GM18519 (cell line): ENCODE measurements around the gene FUT2.
"Not testable (repeated sequence)": the region's sequence is repeated elsewhere in the genome, so short reads cannot be mapped to it uniquely, and the experiment has no call there.

ENCODE experiments used
- ATAC-seq: cut with Tn5 transposase; IDR thresholded peaks from one replicate; pipeline ENCODE4 v1.9.1; 2021; ENCODE audit warnings: mild to moderate bottlenecking, moderate library complexity; ENCODE audit not compliant: unreplicated experiment, low FRiP score

The FUT2 gene

DNA sequence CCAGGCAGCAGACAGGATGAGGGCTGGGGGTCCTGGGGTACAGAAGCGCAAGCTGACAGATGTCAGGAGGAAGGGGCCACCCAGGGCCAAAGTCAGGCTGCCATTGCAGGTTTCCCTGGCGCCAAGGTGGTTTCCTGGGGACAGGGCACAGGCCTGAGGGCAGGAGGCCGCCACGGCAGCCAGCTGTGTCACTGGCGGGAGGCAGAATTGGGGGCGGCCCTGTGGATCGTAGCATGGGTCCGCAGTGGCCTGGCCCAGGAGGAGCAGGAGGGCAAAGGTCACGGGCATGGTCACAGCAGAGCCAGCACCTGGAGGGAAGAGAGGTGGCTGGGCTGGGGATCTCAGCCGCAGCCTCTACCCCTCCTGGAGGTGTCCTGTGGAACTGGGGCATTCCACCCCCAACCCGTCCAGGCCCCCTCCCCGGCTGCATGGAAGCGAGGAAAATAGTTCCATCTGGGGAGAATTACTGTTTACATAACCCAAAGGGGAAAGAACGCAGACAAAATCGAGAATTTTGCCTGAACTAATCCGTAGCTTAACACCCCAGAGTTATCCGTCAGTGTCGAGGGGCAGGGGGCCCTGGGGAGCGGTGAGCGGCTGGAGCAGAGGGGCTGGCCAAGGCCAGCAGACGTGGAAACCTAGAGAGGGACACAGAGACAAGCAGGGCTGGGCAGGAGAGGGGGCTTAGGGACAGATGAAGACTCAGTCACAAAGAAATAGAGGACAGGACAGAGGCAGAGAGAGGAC lies 24.9 kb upstream of the FUT2 start:
- ATAC-seq, result no peak

DNA sequence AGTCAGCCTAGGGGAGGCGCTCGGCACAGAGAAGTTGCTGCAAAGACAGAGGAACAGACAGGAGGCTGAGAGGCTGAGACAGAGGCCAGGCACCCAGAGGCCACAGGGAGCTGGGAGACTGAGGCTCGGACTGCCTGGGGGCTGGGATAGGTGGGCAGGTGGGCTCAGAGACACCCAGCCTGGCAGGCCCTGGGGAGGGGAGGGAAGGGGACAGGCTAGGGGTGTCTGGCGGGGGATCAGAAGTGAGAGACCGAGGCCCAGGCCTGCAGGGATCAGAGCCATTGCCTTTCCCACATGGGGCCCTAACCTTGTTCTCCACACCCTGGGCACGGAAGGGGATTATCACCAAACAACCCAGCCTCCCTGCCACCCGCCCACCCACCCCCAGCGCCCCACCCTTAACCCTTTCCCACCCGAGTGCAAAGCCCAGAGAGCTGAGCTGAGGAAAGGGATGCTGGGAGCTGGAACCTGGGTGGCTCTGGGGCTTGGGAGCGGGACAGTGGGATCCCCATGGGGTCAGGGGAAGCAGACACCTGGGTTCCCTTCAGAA lies 24.2 kb upstream of the FUT2 start:
- ATAC-seq, result no peak

- no peak for ATAC-seq
These were observed 22.8 kb upstream of the FUT2 start, which contains the start of gene NTN5 for GRCh38 chr19:48672994-48673393. Gene NTN5, minus strand, starts transcription at chr19:48673017. Its CDS starts 2,031 bp downstream, at chr19:48670986.

GRCh38 chr19:48673436-48674100 lies 22.2 kb upstream of the FUT2 start:
- no peak for ATAC-seq

GRCh38 chr19:48674216-48674809 lies 21.5 kb upstream of the FUT2 start:
- ATAC-seq, result no peak

DNA sequence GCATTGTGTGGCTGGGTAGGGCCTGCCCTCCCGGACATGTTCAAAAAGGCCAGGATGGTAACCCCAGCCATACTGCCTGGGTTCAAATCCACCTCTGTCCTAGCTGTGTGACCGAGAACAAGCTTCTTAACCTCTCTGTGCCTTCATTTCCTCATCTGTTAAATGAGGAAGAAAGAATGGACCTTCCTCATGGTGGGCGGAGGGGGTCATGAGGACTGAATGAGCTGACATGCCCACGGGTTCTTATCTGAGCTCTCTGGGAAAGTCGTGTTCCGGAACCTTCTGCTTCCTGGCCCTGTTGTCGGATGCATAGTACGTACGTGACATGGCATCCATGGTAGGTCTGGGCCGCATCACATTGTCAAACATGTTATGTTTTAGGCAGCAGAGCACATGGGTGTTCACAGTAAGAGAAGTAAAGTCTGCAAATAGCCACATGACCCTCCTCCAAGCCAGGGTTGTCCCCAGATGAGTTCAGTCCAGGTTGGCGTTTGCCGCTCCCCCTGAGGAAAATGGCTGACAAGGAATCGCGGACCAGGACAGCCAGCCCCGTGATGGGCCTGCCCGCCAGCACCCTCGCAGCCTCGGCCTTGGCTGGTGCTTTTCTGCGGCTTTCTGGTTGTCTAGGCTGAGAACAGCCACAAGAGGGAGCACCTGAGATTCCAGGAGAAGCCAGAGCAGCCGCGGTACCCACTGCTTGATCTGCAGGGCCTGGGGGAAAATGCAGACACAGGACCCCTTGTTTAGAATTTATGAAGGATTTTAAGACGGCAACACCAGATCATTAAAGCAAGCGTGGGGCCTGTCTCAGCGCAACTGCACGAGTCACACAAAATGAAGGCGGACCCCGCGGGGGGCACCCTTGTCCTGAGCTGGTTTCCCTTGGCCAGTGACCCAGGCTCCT lies 20.6 kb upstream of the FUT2 start:
- ATAC-seq, result no peak

- no peak for ATAC-seq
These were observed 19.3 kb upstream of the FUT2 start for GRCh38 chr19:48676487-48676886.

- ATAC-seq, result no peak
These were observed 18.9 kb upstream of the FUT2 start for GRCh38 chr19:48676887-48677286.

DNA sequence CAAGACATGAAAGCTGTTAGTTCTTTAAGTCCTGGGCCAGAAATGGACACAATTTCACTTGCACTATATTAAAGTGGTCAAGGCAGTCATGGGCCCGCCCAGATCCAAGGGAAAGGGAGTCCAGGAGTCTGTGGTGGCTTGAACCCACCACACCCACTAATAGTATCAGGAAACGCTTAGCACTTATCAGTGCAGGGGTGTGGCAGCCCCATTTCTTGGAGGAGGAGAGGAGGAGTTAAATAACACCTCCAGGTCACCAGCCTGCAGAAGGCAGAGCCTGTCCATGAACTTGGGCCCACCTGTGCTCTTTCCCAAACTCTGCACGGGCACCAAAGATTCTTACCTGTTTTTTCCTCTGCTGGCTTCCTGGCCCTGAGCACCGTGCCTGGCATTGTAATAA lies 17.6 kb upstream of the FUT2 start:
- ATAC-seq, result no peak

GRCh38 chr19:48680006-48680405 lies 15.8 kb upstream of the FUT2 start:
- ATAC-seq, result not testable (repeated sequence)

DNA sequence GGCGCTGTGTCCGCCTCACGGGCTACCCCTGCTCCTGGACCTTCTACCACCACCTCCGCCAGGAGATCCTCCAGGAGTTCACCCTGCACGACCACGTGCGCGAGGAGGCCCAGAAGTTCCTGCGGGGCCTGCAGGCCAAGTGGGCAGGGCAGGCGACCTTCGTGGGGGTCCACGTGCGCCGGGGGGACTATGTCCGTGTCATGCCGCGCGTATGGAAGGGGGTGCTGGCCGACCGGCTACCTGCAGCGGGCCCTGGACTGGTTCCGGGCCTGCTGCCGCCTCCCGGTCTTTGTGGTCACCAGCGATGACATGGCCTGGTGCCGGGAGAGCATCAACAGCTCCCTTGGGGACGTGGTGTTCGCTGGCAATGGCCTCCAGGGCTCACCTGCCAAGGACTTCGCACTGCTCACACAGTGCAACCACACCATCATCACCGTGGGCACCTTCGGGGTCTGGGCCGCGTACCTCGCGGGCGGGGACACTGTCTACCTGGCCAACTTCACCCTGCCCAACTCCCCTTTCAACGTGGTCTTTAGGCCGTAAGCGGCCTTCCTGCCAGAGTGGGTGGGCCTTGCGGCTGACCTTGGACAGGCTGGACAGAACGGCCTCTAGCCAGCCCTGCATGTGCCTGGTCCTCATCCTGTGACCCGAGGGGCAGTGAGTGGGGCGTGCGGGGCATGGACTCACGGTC lies 15.2 kb upstream of the FUT2 start:
- no peak for ATAC-seq

DNA sequence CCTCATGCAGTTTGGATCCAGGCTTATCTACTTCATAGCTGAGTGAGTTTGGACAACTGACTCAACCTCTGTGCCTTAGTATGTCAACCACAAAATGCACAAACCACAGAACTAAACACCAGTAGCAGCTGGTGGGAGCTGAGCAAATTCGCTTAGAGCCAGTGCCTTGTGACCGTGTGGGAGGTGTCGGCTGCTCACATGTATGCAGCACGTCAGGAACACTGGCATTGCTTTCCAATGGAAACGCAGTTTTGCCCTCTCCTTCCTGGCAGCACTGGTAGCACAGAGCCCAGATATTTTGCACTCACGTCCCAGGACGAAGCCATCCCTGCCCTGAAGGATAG lies 14.7 kb upstream of the FUT2 start:
- ATAC-seq, result no peak

DNA sequence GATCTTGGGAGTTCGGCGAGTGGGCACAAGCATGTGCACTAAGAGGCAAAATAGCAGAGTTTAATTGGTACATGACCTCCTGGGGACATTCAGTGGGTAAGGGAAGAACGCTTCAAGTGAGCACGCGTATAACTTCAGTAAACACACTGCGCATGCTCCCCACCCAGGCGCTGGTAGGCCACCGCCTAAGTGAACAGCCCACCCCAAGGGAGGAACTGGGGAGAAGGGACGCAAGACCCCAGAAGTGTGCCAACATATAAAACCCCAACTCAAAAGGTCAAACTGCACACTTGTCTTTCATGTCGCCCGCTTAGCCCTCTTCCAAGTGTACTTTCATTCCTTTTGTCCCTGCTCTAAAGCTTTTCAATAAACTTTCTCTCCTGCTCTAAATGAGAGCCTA lies 12.4 kb upstream of the FUT2 start:
- no peak for ATAC-seq

- ATAC-seq, result no peak
These were observed 10.2 kb upstream of the FUT2 start for GRCh38 chr19:48685583-48685982.

GRCh38 chr19:48686088-48686487 lies 9.7 kb upstream of the FUT2 start:
- ATAC-seq, result no peak

GRCh38 chr19:48686637-48687036 lies 9.1 kb upstream of the FUT2 start:
- ATAC-seq, result not testable (repeated sequence)

DNA sequence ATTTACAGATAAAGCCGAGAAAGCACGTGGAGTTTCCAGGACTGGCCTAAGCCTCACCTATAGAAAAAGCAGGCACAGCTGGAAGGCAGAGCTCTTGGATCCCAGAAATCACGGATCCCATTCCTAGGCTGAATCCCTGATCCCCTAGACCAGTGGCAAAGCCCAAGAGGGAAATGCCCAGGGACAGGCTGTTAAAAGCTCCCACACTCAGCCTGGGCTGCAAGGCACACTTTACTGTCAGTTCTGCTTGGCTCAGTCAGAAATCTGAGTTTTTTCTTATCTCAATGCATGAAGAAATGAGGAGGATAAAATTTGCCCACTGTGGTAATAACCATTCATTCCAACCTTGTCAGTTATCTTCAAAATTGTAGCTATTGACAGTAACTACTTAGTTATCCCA lies 8.0 kb upstream of the FUT2 start:
- ATAC-seq, result no peak

DNA sequence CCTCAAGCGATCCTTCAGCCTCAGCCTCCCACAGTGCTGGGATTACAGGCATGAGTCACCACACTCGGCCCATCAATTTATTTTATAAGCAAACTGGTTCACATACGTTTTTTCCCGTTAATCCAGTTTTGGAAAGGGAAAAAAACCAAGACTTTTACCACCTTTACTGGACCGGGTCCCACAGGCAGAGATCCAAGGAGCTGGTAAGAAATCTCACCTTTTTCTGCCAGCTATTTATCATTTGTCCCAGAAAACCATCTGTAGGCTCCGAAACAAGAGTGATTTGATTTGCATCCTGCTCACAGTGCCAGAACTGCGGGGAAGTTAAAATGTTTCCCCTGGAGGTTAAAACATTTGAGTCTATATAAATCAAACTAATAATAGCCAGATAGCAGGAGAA lies 6.3 kb upstream of the FUT2 start:
- ATAC-seq, result no peak

GRCh38 chr19:48693629-48694028 lies 2.1 kb upstream of the FUT2 start:
- not testable (repeated sequence) for ATAC-seq
